Measurements from ENCODE around the gene TMCO2.
"Not testable (repeated sequence)": the region's sequence is repeated elsewhere in the genome, so short reads cannot be mapped to it uniquely, and the experiment has no call there.

The TMCO2 gene

DNA sequence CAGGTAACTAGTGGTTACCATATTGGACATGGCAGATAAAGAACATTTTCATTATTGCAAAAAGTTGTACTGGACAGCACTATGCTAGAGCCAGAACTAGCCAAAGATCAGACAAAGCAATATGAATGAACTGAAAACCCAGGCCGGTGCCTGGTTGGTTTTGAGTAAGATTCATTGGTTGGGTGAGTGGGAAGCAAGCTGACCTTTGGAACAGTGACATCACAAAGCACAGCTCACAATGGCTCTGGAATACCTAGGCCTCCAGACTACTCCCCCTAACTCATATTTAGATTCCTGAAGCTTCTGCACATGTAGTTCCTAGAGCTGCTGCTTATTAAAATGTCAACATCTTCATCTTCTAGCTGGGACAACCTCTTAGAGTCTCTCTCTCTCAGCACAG is at the start of gene TMCO2:
TSS of gene TMCO2 (plus strand) at position 283 of the 400 bp plus-strand sequence. CDS start at position 340, 57 bp downstream.
- no peak for DNase-seq (ENCODE audit: low spot score)

GRCh38 chr1:40199126-40199525 is 48.6 kb upstream of the TMCO2 start:
- DNase-seq (ENCODE audit: low spot score): no peak

DNA sequence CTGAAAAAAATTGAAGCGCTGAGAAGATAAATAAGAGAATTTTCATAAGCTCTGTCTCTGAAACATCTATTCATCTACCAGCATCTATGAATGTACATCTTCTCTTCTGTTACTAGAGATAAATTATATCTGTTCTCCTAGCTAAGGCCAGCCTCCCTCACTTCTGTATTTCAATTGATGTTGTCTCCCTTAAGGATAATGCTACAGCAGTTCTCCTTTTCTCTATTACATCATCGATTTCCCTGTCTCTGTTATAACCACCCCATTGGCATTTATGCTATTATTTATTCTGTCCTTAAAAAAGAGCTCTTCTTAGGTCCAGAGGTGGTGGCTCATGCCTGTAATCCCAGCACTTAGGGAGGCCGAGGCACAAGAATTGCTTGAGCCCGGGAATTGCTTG is 42.9 kb upstream of the TMCO2 start:
- DNase-seq (ENCODE audit: low spot score): no peak

GRCh38 chr1:40210511-40211204 is 37.1 kb upstream of the TMCO2 start:
- no peak for DNase-seq (ENCODE audit: low spot score)

GRCh38 chr1:40218333-40218732 is 29.4 kb upstream of the TMCO2 start:
- DNase-seq (ENCODE audit: low spot score): no peak

- not testable (repeated sequence) for DNase-seq (ENCODE audit: low spot score)
These were observed 26.2 kb upstream of the TMCO2 start for GRCh38 chr1:40221471-40221905.

DNA sequence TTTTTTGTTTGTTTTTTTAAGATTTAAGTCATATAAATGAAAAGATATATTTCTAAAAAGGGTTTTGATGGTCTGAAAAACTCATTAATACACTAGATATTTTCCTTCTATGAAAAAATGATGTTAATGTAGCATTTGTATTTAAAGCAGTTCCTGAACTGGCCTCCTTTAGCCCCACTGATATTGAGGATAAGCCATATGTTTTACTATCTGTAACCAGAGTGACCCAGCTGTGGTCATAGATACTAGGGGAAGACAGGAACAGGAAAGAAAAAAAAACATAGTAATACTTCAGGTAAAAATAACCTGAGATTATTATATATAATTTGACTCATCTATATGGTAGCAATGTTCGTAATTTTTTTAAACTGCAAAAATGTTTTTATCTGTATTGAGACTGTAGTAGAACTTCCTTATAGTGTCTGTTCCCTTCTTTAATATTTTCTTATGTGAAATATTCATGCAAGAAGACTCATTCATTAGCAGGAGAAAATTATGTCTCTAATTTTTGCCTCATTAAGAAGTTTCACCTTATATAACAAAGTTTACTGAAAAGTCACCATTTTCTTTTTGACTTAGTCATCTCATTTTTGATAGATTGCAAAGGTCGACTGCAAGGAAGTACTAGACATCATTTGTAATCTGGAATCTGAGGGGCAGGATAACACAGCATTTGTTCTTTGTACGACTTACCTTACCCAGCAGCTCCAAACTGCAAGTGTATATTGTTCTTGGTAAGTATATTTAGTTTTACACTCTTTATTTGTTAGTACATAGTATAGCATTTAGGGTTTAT is 25.6 kb upstream of the TMCO2 start:
- no peak for DNase-seq (ENCODE audit: low spot score)

DNA sequence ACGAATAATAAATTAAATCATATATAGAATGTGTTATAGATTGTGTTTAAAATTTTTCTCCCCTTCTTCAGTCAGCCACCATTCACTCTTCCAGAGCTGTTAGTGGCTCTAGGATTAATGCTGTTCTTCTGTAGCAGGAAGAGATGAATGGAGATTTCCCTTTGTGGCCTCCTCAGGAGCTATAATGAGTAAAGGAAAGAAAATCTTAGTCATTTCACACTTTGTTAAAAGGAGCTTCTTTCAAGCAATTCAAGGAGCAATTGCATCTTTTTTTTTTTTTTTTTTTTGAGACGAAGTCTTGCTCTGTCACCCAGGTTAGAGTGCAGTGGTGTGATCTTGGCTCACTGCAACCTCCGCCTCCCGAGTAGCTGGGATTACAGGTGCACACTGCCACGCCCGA is 23.7 kb upstream of the TMCO2 start:
- no peak for DNase-seq (ENCODE audit: low spot score)

- no peak for DNase-seq (ENCODE audit: low spot score)
These were observed 21.5 kb upstream of the TMCO2 start for GRCh38 chr1:40226192-40226591.

DNA sequence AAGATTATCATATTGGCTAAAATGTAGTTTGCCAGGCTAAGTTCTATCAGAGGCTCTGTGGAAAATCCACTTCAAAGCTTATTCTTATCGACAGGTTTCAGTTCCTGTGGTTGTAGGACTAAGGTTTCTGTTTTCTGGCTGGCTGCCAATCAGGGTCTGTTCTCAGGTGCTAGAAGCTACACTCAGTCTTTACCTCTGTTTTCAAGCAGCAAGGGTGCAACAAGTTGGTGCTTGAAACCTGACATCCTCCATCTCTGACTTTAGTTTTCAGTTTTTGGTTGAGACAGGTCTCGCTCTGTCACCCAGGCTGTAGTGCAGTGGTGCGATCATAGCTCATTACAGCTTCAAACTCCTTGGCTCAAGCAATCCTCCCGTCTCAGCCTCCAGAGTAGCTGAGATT is 15.3 kb upstream of the TMCO2 start:
- DNase-seq (ENCODE audit: low spot score): no peak

DNA sequence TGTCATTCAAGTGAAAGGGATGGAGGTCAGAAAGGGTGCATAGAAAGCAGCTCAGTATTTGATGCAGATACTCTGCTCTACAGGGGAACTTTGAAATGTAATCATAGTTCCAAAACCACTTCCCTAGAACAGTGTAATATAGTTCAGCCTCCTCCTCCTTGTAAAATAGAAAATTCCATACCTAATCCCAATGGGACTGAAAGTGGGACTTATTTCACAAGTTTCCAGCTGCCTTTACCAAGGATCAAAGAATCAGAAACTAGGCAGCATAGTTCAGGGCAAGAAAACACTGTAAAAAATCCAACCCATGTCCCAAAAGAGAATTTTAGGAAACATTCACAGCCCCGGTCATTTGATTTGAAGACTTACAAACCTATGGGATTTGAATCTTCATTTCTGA is 8.1 kb upstream of the TMCO2 start:
- DNase-seq (ENCODE audit: low spot score): no peak

- no peak for DNase-seq (ENCODE audit: low spot score)
These were observed 7.3 kb upstream of the TMCO2 start for GRCh38 chr1:40240390-40240789.

- DNase-seq (ENCODE audit: low spot score): no peak
These were observed 6.4 kb upstream of the TMCO2 start for GRCh38 chr1:40241362-40241761.

DNA sequence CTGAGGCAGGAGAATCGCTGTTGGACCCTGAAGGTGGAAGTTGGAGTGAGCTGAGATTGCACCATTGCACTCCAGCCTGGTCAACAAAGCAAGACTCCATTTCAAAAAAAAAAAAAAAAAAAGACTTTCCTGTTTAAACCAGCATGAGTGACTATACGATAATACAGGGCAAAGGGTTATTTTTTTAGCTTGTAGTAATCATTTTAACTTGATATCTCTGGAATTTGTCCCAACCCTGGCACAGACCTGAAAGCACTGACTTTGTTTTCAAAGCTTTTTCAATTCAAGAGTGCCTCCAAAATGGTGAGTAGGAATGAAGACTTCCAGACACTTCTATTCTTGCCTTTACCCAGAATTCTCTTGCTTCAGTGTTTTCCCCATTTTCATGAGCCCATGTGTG is 4.4 kb upstream of the TMCO2 start:
- DNase-seq (ENCODE audit: low spot score): no peak

DNA sequence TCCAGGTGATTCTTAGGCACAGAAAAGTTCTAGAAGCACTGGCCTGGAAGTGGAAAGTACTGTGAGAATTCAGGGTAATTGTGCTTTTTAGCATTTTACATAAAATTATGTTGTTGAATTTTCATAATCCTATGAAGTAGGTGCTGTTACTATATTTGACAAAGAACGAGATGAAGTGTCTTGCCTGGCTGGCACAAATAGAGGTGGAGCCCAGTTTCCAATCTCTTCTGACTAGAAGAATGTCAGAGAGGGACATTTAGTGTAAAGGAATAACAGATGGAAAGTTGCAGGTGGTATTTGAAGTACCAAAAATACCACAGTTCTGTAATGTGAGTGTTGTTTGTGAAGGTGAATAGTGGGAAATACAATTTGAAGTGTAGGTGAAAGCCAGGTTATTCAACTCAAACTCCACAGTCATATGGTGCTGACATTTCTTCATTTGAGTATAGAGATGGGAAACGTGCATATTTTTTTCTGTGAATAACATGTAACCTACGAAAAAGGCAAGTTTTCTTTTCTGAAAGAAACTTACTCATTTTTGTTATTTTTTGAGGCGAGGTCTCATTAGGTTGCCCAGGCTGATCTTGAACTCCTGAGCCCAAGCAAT is 3.5 kb upstream of the TMCO2 start:
- no peak for DNase-seq (ENCODE audit: low spot score)

- no peak for DNase-seq (ENCODE audit: low spot score)
These were observed 2.1 kb upstream of the TMCO2 start for GRCh38 chr1:40245686-40246085.

- DNase-seq (ENCODE audit: low spot score): no peak
These were observed 675 bp downstream of the TMCO2 start for GRCh38 chr1:40248412-40248811.

DNA sequence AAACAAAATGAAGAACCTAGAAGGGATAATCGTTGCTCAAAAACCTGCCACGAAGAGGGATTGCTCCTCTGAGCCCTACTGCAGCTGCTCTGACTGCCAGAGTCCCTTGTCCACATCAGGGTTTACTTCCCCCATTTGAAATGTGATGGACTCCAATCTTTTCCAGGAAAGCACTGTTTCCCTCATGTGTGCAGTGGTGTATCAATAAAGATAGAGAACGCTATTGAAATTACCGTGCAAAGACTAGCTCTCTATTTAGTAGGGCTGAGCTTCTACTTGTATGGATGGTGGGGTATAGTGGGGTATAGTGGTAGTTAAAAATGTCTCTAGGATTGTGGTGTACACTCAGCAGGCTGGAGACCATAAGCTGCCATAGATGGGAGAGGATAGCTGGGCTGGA is 3.7 kb downstream of the TMCO2 start:
- no peak for DNase-seq (ENCODE audit: low spot score)

- no peak for DNase-seq (ENCODE audit: low spot score)
These were observed 4.9 kb downstream of the TMCO2 start for GRCh38 chr1:40252601-40253000.

- no peak for DNase-seq (ENCODE audit: low spot score)
These were observed 7.5 kb downstream of the TMCO2 start for GRCh38 chr1:40255231-40255630.

DNA sequence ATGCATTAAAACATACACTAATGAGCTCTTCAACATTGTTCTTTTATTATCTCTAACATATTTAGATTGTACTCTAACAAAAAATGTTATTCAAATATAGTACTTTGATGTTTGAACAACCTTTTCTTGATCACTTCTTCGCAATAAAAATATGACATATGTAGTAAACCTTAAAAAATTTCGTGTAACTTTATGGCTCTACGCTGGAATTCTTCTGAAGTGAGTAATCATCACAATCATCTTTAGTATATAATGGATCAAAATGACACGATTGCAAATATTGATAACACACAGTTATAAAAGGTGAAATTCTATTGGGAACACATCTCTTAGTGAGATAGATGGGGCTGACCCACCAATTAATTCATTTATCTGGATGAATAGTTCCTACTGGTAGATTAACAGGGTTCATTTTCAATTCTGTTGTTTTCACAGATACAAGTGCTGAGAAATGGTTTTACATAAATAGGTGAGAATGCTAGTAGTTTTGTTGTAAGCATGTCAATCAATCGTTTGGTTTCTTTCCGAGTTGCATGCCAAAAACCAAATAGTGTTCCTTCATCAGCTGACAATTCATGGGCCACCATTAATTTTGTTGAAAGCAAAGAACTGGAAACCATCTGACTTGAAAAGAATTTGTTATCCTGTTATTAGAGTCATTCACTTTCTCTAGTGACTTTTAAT is 8.8 kb downstream of the TMCO2 start:
- no peak for DNase-seq (ENCODE audit: low spot score)

DNA sequence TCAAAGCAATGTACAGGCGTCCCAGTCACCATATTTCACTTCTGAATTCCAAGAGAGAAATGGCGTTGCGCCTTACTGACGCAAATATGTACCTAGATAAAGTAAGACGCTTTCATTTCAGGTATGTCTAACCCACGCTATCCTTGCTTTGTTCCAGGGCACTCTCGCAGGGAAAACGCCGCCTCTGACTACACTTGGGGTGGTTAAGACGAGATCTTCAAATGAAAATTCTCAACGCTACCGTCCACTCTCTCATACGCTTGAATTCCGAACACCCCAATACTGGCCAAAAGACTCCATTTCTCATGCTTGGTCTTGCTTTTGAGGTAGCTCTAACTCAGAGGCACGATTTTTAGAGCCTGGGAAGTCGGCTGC is 9.6 kb downstream of the TMCO2 start:
- DNase-seq (ENCODE audit: low spot score): no peak

Measured in Ammon's horn (tissue), 1 donor.